ENCODE measurements around the gene AIFM1.

Gene AIFM1

GRCh38 chrX:130170752-130171445, 5.3 kb upstream of the AIFM1 start:
- DNase-seq (ENCODE audit: low spot score) = no peak

GRCh38 chrX:130167040-130167439, 1.4 kb upstream of the AIFM1 start:
- DNase-seq (ENCODE audit: low spot score) = no peak

GRCh38 chrX:130166503-130166777, 799 bp upstream of the AIFM1 start:
- no peak for DNase-seq (ENCODE audit: low spot score)

- no peak for DNase-seq (ENCODE audit: low spot score)
These were observed 399 bp downstream of the AIFM1 start for GRCh38 chrX:130165181-130165702.

GRCh38 chrX:130163398-130163797, 2.2 kb downstream of the AIFM1 start:
- peak; percentile 21 for DNase-seq (ENCODE audit: low spot score)

- DNase-seq (ENCODE audit: low spot score) = peak; percentile 48
These were observed 3.4 kb downstream of the AIFM1 start for GRCh38 chrX:130162094-130162735.

- no peak for DNase-seq (ENCODE audit: low spot score)
These were observed 5.9 kb downstream of the AIFM1 start for GRCh38 chrX:130159776-130160175.

- no peak for DNase-seq (ENCODE audit: low spot score)
These were observed 7.3 kb downstream of the AIFM1 start for GRCh38 chrX:130158311-130158710.

- no peak for DNase-seq (ENCODE audit: low spot score)
These were observed 10.1 kb downstream of the AIFM1 start for GRCh38 chrX:130155564-130155963.

GRCh38 chrX:130147631-130148030, 18.0 kb downstream of the AIFM1 start:
- DNase-seq (ENCODE audit: low spot score) = no peak

- no peak for DNase-seq (ENCODE audit: low spot score)
These were observed 20.5 kb downstream of the AIFM1 start for GRCh38 chrX:130145123-130145522.

GRCh38 chrX:130144509-130144908, 21.1 kb downstream of the AIFM1 start:
- DNase-seq (ENCODE audit: low spot score) = no peak

- DNase-seq (ENCODE audit: low spot score) = no peak
These were observed 26.0 kb downstream of the AIFM1 start for GRCh38 chrX:130139474-130140201.

GRCh38 chrX:130136961-130137360, 28.7 kb downstream of the AIFM1 start:
- DNase-seq (ENCODE audit: low spot score) = peak; percentile 57

GRCh38 chrX:130136496-130136895, 29.1 kb downstream of the AIFM1 start:
- DNase-seq (ENCODE audit: low spot score) = peak; percentile 36

GRCh38 chrX:130130990-130131389, 34.7 kb downstream of the AIFM1 start:
- DNase-seq (ENCODE audit: low spot score) = no peak

- DNase-seq (ENCODE audit: low spot score) = no peak
These were observed 40.4 kb downstream of the AIFM1 start for GRCh38 chrX:130125091-130125874.

- no peak for DNase-seq (ENCODE audit: low spot score)
These were observed 41.1 kb downstream of the AIFM1 start for GRCh38 chrX:130124577-130124976.

GRCh38 chrX:130121505-130121800, 44.2 kb downstream of the AIFM1 start:
- no peak for DNase-seq (ENCODE audit: low spot score)

- DNase-seq (ENCODE audit: low spot score) = peak; percentile 73
These were observed 44.7 kb downstream of the AIFM1 start for GRCh38 chrX:130120746-130121504.

- no peak for DNase-seq (ENCODE audit: low spot score)
These were observed 45.3 kb downstream of the AIFM1 start for GRCh38 chrX:130120321-130120731.

Data from kidney tubule cell (primary cell).